ENCODE measurements around the gene LIX1L. TPM values are rescaled to one million over a fixed set of nuclear protein-coding genes. Genes with fewer than 3 reads are reported as not detected.

LIX1L gene
- total and polyA plus RNA-seq, 2 of the 4 experiments (the other 2 are of a cell fraction) = 14.7 to 28.8 TPM

- H3K9ac ChIP-seq (ENCODE audit: low read depth, low read length) = peak overlapping the region; percentile 53
- 28% methylated on average over 4 of the region's 36 CpGs; no CpG with 5 or more reads in 1 of the 2 experiments for WGBS, 2 experiments (ENCODE audit: extremely low coverage in 2 of 2, insufficient read length in 1 of 2)
- CTCF ChIA-PET = interaction anchor here (0.6 to 2.2 kb wide), 2 partner anchors 15 to 206 kb away, joined by 7 to 18 read pairs; no protein-coding TSS in a partner anchor
These were observed 4.6 kb upstream of the LIX1L start for GRCh38 chr1:145962157-145963102.

More at GRCh38 chr1:145962157-145963102, 4.6 kb upstream of the LIX1L start:
- Histone ChIP-seq H3K27me3 (ENCODE audit: control insufficient read depth, insufficient read depth, low read length) (no peaks in the 10 kb centered on the region), H2AK9ac (replicated peaks; ENCODE audit: low read depth, low read length, poor library complexity) (peak overlapping the region; percentile 87), H3K9me1 (ENCODE audit: insufficient read depth, low read length) (peaks cover 10% of the 10 kb centered on the region), H3K79me1 (ENCODE audit: low read depth in 1 of 2, low read length in 2 of 2) (peaks cover 0 to 44% of the 10 kb centered on the region in 2 experiments; a peak in 2 of 4 replicates), H2BK20ac (ENCODE audit: low read depth, low read length) (peak overlapping the region; percentile 86; the same call in 1 of the 2 replicates), H4K91ac (ENCODE audit: insufficient read depth, low read depth, low read length) (peak overlapping the region; percentile 45), H3K23ac (ENCODE audit: low read depth, low read length) (peak overlapping the region; percentile 96), H3K27ac (ENCODE audit: insufficient read depth, low read length) (peak overlapping the region; percentile 46), H3K56ac (ENCODE audit: extremely low read depth, insufficient read depth, low read length) (no peak overlapping the region), H3K14ac (replicated peaks; ENCODE audit: low read depth, low read length) (peak overlapping the region; percentile 89), H2BK120ac (ENCODE audit: low read depth, low read length) (peak overlapping the region; percentile 94), H3K4me3 (ENCODE audit: insufficient read depth, low read depth, low read length) (peak overlapping the region; percentile 91), H3K4ac (ENCODE audit: low read depth, low read length) (peak overlapping the region; percentile 97), H2AK5ac (ENCODE audit: low read depth, low read length) (peak overlapping the region; percentile 98), H2AFZ (replicated peaks; ENCODE audit: low read length, poor library complexity) (peak overlapping the region; percentile 93), H4K20me1 (ENCODE audit: insufficient read depth, low read length) (no peaks in the 10 kb centered on the region), H4K8ac (ENCODE audit: low read depth in 2 of 2, low read length in 2 of 2) (peak overlapping the region; percentile 69 to 91; a peak in 3 of 4 replicates), H3K9me3 (ENCODE audit: control insufficient read depth, insufficient read depth, low read length) (peaks cover 2% of the 10 kb centered on the region), H2BK5ac (ENCODE audit: low read depth, low read length, poor library complexity, severe bottlenecking) (peak overlapping the region; percentile 76), H4K5ac (ENCODE audit: low read depth, low read length) (peak overlapping the region; percentile 7; the same call in 1 of the 2 replicates), H3K4me2 (ENCODE audit: low read depth, low read length) (peak overlapping the region; percentile 88), H3K18ac (ENCODE audit: low read depth, low read length) (peak overlapping the region; percentile 38; the same call in 1 of the 2 replicates), H3K36me3 (ENCODE audit: control insufficient read depth, insufficient read depth, low read length) (no peaks in the 10 kb centered on the region), H3K4me1 (ENCODE audit: control insufficient read depth, insufficient read depth, low read length) (peaks cover 28% of the 10 kb centered on the region), H2BK15ac (ENCODE audit: low read depth, low read length) (peak overlapping the region; percentile 53; the same call in 1 of the 3 replicates)
- intact Hi-C loops (cut with micrococcal nuclease) = no loop called here
- TF ChIP-seq FOS (IDR thresholded peaks at IDR 0.05; ENCODE audit: low read depth, low read length) = no peak
- TF ChIP-seq MXI1 (IDR thresholded peaks at IDR 0.05; ENCODE audit: borderline replicate concordance, low read depth, low read length) = 0 out of 2 replicates have a peak, but pooled peaks have one; percentile 7
- dilution Hi-C loops (cut with HindIII; ENCODE audit: low sequenced_read_pairs, unreplicated experiment) = no loop called here
- BruUV-seq (replicated peaks) = no TSS peak
- DNase-seq = no peak
- ATAC-seq (ENCODE audit: low read depth) = no peak
- in situ Hi-C loops (cut with MboI; ENCODE audit: low sequenced_read_pairs) = no loop called here
- POLR2A ChIA-PET (ENCODE audit: unreplicated experiment) = interaction anchor here (0.6 to 1.8 kb wide), 2 partner anchors 31 to 43 kb away, joined by 3 to 4 read pairs; no protein-coding TSS in a partner anchor

All from IMR-90 (cell line).